Upper lobe of right lung (tissue), 1 donor: Measurements from ENCODE around the gene PRXL2B. TPM values are rescaled to one million over a fixed set of nuclear protein-coding genes. Genes with fewer than 3 reads are reported as not detected.

Experiments used
- ATAC-seq: fragments of 200-7000 bp; cut with Tn5 transposase; one replicate; pipeline ENCODE4 v1.9.1; 2020; ENCODE audit warnings: mild to moderate bottlenecking, moderate library complexity
- DNase-seq: peaks from one replicate; pipeline ENCODE4 v3.0.0-alpha.2; 2020
- H3K27ac ChIP-seq: fragments of 200-600 bp; one replicate; pipeline ENCODE4 v1.8.0; 2022
- H3K27me3 ChIP-seq: fragments of 200-600 bp; one replicate; pipeline ENCODE4 v1.8.0; 2022; ENCODE audit warnings: mild to moderate bottlenecking
- H3K36me3 ChIP-seq: fragments of 200-600 bp; one replicate; pipeline ENCODE4 v1.8.0; 2022
- H3K4me1 ChIP-seq: fragments of 200-600 bp; one replicate; pipeline ENCODE4 v1.8.0; 2022
- H3K4me3 ChIP-seq: fragments of 200-600 bp; one replicate; pipeline ENCODE4 v1.8.0; 2022; ENCODE audit warnings: mild to moderate bottlenecking
- H3K9me3 ChIP-seq: fragments of 200-600 bp; one replicate; pipeline ENCODE4 v1.8.0; 2022
- intact Hi-C: fragments of 100-400 bp; cut with DNase I; formaldehyde crosslinking; loops from one replicate; pipeline ENCODE4 v1.11.0; 2022
- total RNA-seq: library from RNA; stranded (reverse); fragmentation: NEBNext Ultra II Directional; extraction: Animal tissue kit (Norgen Biotek cat#: 25700); gene quantifications from one replicate; pipeline ENCODE4 v1.2.1, GENCODE V29; 2021
- TF ChIP-seq, protein P1 (sequence below): fragments of 200-600 bp; IDR thresholded peaks from one replicate; pipeline ENCODE4 v1.8.0; 2022; ENCODE audit warnings: antibody characterized with exemption
- donor health status: DM: no; HTN: yes; CAD: no; lungs with severe emphysema.

Gene PRXL2B
- total RNA-seq, 1 donor from 2014 or later, result 25.9 TPM

DNA sequence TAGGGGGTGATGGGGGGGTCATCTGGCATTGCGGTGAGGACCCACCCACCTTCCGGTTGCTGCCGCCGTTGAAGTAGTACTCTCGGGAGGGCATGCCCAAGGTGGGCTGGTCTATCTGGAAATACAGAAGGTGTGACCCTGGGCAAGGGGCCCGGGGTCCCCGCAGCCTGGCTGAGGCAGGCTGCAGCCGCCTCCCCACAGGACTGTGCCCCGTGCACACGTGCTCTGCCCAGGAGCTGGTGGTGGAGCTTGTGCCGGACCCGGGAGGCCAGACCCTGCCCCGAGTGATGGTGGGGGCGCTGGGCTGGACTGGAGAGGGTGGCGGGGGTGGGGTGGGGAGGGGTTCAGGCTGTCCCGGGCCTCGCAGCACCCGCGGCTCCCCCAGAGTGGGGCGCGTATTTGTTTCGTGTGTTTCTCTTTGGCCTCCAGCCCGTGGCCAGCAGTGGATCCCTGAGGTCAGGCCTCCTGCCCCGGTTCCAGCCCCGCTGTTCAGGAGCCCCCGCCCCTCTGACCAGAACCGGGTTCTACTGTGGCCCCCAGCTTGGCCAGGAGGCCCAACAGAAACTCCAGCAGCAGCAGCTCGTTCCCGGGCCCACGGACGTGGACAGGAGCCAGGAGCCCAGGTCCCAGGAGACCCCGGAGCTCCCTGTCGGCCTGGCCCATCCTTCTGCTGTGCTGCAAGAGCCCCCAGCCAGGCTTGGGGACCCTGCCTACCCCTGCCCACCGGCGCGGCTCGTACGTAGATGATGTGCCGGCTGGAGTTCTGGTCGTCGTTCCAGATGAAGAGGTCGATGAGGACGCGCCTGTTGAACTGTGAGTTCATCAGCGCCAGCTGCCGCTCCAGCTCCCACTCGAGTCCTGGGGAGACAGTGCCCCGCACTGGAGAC lies 19.2 kb downstream of the PRXL2B start:
- no peaks in the 10 kb centered on the region for H3K9me3 ChIP-seq
- intact Hi-C loops, result no loop called here
- peak; percentile 53 for DNase-seq

DNA sequence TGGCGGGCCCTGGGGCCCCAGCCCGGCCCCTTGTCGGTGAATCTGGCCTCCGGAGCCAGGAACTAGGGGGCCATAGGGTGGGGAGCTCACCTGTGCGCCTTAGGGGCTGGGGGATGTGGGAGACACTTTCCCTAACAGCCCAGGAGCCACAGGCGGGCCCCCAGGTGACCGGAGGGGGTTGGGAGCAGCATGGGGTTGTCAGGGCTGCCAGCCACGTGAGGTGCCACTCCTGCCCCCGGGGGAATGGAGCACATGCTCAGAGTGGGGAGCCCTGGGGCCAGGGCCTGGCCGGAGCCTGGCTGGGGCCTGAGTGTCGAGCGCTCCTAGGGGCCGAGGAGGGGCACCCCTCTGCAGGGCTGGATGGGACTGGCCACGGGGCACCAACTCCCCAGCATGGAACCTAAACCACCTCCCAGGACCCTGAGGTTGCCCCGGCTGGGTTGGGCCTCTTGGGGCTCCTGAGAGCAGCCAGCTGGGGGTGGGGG lies 19.9 kb downstream of the PRXL2B start:
- intact Hi-C loops, result no loop called here
- peaks cover 9% of the 10 kb centered on the region for H3K27me3 ChIP-seq
- no peak for ATAC-seq

More for the DNA sequence above, 19.2 kb downstream of the PRXL2B start:
- ATAC-seq, result no peak
- Histone ChIP-seq H3K27me3 (peaks cover 9% of the 10 kb centered on the region), H3K4me1 (peaks cover under 1% of the 10 kb centered on the region), H3K36me3 (no peaks in the 10 kb centered on the region), H3K27ac (no peak overlapping the region), H3K4me3 (no peak overlapping the region)
- TF ChIP-seq, protein P1, sequence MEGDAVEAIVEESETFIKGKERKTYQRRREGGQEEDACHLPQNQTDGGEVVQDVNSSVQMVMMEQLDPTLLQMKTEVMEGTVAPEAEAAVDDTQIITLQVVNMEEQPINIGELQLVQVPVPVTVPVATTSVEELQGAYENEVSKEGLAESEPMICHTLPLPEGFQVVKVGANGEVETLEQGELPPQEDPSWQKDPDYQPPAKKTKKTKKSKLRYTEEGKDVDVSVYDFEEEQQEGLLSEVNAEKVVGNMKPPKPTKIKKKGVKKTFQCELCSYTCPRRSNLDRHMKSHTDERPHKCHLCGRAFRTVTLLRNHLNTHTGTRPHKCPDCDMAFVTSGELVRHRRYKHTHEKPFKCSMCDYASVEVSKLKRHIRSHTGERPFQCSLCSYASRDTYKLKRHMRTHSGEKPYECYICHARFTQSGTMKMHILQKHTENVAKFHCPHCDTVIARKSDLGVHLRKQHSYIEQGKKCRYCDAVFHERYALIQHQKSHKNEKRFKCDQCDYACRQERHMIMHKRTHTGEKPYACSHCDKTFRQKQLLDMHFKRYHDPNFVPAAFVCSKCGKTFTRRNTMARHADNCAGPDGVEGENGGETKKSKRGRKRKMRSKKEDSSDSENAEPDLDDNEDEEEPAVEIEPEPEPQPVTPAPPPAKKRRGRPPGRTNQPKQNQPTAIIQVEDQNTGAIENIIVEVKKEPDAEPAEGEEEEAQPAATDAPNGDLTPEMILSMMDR, result no peak

DNA sequence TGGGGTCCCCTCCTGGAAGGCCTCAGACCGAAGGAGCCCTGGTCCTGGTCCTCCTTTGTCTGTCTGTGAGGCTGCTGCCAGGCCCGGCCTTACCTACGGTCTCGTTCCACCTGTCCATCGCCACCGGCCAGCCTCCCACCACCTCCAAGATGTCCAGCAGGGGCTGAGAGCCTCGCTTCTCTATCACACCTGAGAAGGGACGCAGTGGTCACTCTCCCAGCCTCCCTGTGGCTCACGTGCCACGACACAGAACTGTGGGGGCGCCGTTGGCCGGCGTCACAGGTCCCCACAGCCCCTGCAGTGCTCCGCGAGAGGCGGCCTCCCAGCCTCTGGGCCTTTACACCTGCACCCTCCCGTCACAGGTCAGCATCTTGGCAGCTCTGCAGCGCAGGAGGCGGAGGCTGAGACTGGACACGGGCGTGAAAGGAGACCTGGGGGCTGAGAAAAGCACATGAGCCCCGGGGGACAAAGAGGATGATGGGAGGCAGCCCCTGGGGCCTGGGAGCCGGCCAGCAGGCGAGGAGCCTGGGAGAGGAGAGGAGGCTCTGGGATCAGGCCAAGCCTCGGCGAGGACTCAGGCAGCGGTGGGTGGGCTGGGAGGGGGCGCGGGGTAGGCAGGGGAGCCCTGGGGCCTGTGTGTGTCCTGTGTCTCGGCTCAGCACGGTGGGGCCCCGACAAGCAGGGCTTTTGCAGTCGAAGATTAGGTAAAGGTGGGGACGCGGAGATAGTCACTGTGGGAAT lies 20.5 kb downstream of the PRXL2B start:
- TF ChIP-seq, protein P1, result no peak
- Histone ChIP-seq H3K27ac (no peak overlapping the region), H3K4me3 (no peak overlapping the region), H3K36me3 (no peaks in the 10 kb centered on the region), H3K9me3 (no peaks in the 10 kb centered on the region), H3K27me3 (peaks cover 9% of the 10 kb centered on the region), H3K4me1 (peaks cover 5% of the 10 kb centered on the region)
- peak; percentile 54 for DNase-seq
- ATAC-seq, result no peak
- intact Hi-C loops, result no loop called here

More for the DNA sequence above, 19.9 kb downstream of the PRXL2B start:
- TF ChIP-seq, protein P1, result no peak
- Histone ChIP-seq H3K9me3 (no peaks in the 10 kb centered on the region), H3K4me1 (peaks cover 5% of the 10 kb centered on the region), H3K36me3 (no peaks in the 10 kb centered on the region), H3K4me3 (no peak overlapping the region), H3K27ac (no peak overlapping the region)
- peak; percentile 59 for DNase-seq

DNA sequence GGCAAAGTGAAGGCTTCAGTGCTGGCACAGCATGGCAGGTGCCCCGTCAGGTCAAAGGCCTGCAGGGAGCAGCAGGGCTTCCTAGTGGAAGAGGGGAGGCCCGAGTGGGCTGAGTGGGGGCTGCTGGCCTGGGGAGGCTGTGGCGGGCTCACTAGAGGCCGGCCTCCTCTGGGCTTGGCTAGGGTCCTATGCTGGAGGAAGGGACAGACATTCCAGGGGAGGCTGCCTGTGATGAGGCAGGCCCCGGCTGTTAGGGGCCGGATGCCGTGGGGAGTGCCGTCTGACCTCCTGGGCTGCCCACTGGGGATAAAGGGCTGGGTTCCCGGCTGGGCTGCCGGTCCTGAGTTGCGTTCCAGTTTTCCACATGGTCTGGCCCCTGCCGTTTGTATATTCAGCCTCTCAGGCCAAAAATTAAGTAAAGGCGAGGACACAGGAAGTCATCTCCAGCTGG lies 21.1 kb downstream of the PRXL2B start:
- no peaks in the 10 kb centered on the region for H3K9me3 ChIP-seq
- H3K27ac ChIP-seq, result no peak overlapping the region
- peaks cover 9% of the 10 kb centered on the region for H3K27me3 ChIP-seq
- TF ChIP-seq, protein P1, result no peak
- no peak for ATAC-seq
- peak; percentile 61 for DNase-seq
- no peaks in the 10 kb centered on the region for H3K36me3 ChIP-seq
- intact Hi-C loops, result no loop called here
- H3K4me1 ChIP-seq, result peaks cover 5% of the 10 kb centered on the region
- no peak overlapping the region for H3K4me3 ChIP-seq

DNA sequence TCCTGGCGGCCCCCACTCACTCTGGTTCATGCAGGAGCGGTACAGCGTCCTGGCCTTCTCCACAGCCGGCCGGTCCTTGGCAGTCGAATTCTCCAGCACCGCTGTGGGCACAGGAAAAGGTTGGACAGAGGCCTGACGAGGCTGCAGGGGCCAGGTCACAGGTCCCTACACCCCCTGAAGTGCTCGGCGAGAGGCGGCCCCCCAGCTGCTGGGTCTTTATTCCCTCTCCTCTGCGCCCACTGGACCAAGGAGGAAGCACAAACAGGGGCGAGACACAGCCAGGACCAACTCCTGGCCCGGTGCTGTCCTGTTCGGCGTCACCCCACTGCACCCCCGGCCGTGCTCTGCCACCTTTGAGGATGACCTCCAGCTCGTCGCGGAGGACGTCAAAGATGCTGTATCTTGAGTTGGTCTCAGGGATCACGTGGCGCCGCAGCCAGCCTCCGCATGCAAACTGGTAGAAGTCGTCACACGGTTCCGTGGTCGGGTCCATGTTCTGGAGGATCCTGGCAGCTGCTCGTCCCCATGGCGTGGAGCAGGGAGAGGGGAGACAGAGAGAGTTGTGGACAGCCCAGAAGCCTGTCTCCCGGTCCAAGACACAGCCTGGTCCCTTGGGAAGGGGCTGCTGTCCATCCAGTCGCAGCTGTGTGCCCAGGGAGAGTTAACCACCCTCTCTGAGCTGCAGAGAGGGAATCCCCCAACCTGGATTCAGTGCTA lies 22.9 kb downstream of the PRXL2B start:
- H3K27ac ChIP-seq, result no peak overlapping the region
- peaks cover 5% of the 10 kb centered on the region for H3K4me1 ChIP-seq
- no peaks in the 10 kb centered on the region for H3K27me3 ChIP-seq
- no peak overlapping the region for H3K4me3 ChIP-seq
- intact Hi-C loops, result no loop called here
- TF ChIP-seq, protein P1, result no peak
- peak; percentile 61 for DNase-seq
- no peak for ATAC-seq
- no peaks in the 10 kb centered on the region for H3K9me3 ChIP-seq
- H3K36me3 ChIP-seq, result no peaks in the 10 kb centered on the region
